GM12878 (cell line): ENCODE data around the gene SULF2.

Source experiments
- CTCF ChIP-seq, 3 experiments: IDR thresholded peaks in 2 of 3; conservative IDR thresholded peaks in 1 of 3; 2 replicates each; pipeline ENCODE4 v1.5.1; 2011; ENCODE audit warnings: low read depth in 3 of 3, low read length in 3 of 3, mild to moderate bottlenecking in 3 of 3, control low read depth in 2 of 3, moderate library complexity in 2 of 3, inconsistent platforms in 1 of 3, mixed read lengths in 1 of 3; ENCODE audit not compliant: control insufficient read depth in 2 of 3, insufficient read depth in 1 of 3; ENCODE audit errors: extremely low read depth in 1 of 3
- CUX1 ChIP-seq: IDR thresholded peaks from 2 replicates; pipeline ENCODE4 v1.6.1; 2012; ENCODE audit warnings: improper control_type of control experiment, low read depth, low read length; ENCODE audit not compliant: insufficient replicate concordance
- FOXM1 ChIP-seq: IDR thresholded peaks from 2 replicates; pipeline ENCODE4 v1.6.1; 2012; ENCODE audit warnings: low read depth, mild to moderate bottlenecking, inconsistent platforms, low read length, moderate library complexity
- GATAD2B ChIP-seq: fragments of 450-650 bp; conservative IDR thresholded peaks from 2 replicates; pipeline ENCODE4 v1.6.1; 2017; ENCODE audit warnings: low read depth, mild to moderate bottlenecking, moderate library complexity
- HDGF ChIP-seq: fragments of 450-650 bp; IDR thresholded peaks from 2 replicates; pipeline ENCODE4 v1.6.1; 2016; ENCODE audit warnings: antibody characterized with exemption
- JUND ChIP-seq: IDR thresholded peaks from 2 replicates; pipeline ENCODE4 v1.6.1; 2012; ENCODE audit warnings: low read depth, mild to moderate bottlenecking, low read length, improper control_type of control experiment, moderate library complexity
- MLLT1 ChIP-seq: fragments of 450-650 bp; IDR thresholded peaks from 2 replicates; pipeline ENCODE4 v1.6.1; 2016; ENCODE audit warnings: mild to moderate bottlenecking
- MYC ChIP-seq: IDR thresholded peaks from 2 replicates; pipeline ENCODE4 v1.6.1; 2011; ENCODE audit warnings: mild to moderate bottlenecking, low read length, moderate library complexity, inconsistent platforms; ENCODE audit not compliant: insufficient read depth, insufficient replicate concordance, insufficient read length, severe bottlenecking
- PAX5 ChIP-seq: IDR thresholded peaks from 2 replicates; pipeline ENCODE4 v1.6.1; 2011; ENCODE audit warnings: low read depth, low read length, borderline replicate concordance
- POLR2AphosphoS5 ChIP-seq: IDR thresholded peaks from 2 replicates; pipeline ENCODE4 v1.6.1; 2011; ENCODE audit warnings: mild to moderate bottlenecking, low read length, inconsistent platforms
- RAD21 ChIP-seq: IDR thresholded peaks from 2 replicates; pipeline ENCODE4 v1.6.1; 2011; ENCODE audit warnings: mild to moderate bottlenecking, low read depth, low read length, moderate library complexity; ENCODE audit not compliant: insufficient read depth
- SIN3A ChIP-seq: IDR thresholded peaks from 2 replicates; pipeline ENCODE4 v1.6.1; 2012; ENCODE audit warnings: low read depth, low read length, improper control_type of control experiment
- YY1 ChIP-seq: IDR thresholded peaks from 2 replicates; pipeline ENCODE4 v1.6.1; 2011; ENCODE audit warnings: low read depth, mild to moderate bottlenecking, low read length

- TF ChIP-seq YY1 (no peak), RAD21 (no peak), HDGF (no peak), MLLT1 (no peak), GATAD2B (no peak), CTCF (IDR thresholded peaks at IDR 0.05 in 2 of 3, conservative IDR thresholded peaks at IDR 0.05 in 1 of 3; ENCODE audit: control insufficient read depth in 2 of 3, extremely low read depth in 1 of 3, insufficient read depth in 1 of 3, low read depth in 3 of 3, low read length in 3 of 3) (no peak), CUX1 (no peak), POLR2AphosphoS5 (no peak), JUND (no peak), PAX5 (no peak), FOXM1 (no peak), SIN3A (no peak), MYC (no peak)
These were observed 116.2 kb downstream of the SULF2 start for GRCh38 chr20:47669152-47669425.
